ENCODE measurements around the gene NOTCH3.

The NOTCH3 gene

DNA sequence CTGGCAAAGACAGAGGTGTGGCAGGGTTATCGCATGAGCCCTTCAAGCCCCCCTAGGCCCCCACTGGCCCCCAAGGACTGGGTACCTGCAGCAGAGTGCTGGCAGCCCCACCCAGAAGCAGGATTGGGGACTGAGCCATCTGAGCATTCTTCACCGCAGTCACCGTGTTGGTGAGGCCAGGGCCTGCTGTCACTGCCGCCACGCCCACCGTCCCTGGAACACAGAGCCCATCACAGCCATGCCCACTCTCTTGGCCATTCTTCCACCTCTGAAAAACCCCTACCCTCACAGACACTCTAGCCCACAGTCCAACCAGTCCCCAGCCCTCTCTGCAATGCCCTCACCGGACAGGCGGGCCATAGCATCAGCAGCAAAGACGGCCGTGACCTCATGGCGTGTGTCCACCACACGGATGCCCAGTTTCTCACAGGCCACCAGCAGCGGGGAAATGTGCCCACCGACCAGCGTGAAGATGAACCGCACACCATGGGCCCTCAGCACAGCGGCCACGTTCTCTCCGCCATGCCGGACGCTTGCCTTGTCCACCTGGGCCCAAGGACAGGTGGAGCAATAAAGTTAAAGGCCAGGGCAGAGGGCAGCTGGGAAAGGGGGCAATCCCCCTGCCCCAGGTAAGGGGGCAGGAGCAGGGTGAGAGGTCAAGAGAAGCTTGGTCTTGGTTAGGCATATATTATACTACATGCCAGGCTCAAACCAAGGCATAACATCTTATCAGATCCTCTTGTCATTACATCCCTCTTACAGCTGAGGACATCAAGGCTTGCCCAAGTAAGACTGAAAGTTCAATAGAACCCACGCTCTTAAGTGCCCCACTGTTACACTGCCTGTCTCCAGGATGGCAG lies 77.5 kb downstream of the NOTCH3 start:
- DNase-seq (ENCODE audit: low read depth, low spot score) = no peak

DNA sequence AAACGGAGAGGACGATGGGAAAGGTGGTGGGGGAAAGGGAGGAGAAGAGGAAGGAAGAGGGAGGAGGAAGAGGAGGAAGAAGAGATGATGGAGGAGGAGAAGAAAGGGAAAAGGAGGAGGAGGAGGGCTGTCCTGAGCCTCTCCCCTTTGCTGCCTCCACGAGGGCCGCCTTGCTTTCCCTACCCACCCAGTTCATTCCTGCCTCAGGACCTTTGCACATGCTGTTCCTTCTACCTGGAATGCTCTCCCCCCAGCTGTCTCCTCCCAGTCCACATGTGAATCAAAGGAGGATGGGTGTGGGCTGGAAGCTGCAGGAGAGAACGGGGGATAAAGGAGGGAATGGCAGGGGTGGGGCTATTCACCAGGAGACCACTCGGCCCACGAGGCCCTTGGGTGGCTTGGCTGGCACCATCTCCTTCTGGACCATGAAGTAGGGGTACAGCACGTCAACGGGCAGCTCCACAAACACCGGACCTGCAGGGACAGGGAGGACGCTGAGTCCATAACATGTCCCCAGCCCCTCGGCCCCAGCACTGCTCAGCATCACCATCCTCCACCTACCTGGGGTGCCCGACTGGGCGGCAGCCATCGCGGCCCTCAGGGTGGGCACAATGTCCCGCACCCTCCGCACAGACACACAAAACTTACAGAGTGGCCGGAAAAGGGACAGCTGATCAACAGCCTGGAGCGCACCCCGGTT lies 78.3 kb downstream of the NOTCH3 start:
- DNase-seq (ENCODE audit: low read depth, low spot score) = no peak

DNA sequence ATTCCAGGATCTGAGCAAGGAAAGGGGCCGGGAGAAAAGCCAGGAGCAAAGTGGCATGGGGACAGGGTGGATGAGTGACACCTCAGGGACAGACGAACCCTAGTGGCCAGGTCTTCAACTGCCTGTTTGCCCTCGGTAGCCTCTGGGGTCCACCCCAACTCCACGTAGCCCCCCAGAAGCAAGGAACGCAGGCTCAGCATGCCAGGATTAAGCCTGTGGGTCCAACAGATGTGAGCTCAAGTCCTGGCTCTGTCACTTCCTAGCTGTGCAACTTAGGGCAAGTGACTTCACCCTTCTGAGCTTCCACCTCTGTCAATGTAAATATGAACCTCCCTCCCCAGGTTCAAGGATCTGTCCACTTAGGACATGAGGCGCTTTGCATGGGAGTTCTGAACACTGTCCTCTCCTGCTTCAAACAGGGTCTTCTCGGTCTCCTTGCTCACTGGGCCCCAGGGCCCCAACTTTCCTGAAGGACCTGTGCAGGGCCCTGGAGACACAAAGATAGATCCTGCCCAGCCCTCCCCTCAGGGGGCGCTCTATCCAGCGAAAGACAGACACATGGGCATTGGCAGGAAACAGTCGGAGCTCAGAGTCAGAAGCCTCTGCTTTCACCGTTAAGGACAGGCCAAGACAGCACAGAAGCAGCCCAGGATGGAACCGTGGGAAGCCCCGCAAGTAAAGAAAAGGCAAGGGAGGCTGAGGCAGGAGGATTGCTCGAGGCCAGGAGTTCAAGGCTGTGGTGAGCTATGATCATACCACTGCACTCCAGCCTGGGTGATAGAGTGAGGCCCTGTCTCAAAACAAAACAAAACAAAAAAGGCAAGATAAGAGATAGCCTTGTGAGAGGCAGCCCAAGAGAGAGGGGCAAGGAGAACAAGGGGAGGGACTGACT lies 80.4 kb downstream of the NOTCH3 start:
- DNase-seq (ENCODE audit: low read depth, low spot score) = no peak

DNA sequence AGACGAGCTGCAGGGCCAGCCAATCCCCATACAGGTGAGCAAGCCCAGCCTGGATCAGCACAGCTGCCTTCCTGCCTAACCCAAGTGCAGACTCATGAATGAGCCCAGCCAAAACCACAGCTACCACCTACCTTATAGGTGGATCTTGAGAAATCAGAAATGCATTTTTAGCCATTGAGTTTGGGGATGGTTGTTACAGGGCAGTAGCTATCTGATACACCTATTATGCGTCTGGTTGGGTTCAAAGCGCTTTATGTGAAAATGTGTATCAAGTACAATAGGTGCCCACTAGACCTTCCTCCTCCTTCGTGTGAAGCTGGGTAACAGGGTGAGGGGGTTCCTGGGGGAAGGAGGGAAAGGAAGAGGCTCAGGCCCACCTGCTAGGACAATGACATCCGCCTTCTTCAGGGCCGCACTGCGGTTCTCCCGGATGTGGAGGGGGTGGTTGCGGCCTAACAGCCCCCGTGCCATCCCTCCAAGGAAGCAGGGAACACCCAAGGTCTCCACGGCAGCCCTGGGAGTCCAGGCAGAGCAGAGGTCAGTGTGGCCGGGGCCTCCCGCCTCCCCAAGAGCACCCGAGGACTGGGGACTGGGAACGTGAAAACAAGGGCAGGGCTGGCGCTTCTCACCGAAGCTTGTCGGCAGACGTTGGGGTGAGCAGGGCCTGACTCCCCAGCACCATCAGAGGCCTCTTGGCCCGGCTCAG lies 81.9 kb downstream of the NOTCH3 start:
- DNase-seq (ENCODE audit: low read depth, low spot score) = no peak

DNA sequence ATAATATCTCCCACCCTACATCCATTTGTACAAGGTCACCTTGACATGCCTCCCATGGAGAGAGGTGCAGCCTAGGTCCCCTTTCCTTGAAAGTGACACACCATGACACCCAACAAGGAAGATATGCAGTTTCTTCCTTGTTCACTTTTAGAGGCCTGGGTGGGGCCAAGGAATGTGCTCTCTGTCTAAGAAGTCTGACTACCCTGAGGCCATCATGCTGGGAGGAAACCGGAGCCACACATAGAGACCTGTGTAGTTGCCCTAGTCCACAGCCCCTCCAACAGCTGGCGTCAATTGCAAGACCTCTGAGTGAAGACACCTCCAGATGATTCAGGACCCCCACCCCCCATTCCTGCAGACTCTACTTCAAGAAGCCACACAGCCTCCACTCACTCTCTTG lies 82.5 kb downstream of the NOTCH3 start:
- no peak for DNase-seq (ENCODE audit: low read depth, low spot score)

DNA sequence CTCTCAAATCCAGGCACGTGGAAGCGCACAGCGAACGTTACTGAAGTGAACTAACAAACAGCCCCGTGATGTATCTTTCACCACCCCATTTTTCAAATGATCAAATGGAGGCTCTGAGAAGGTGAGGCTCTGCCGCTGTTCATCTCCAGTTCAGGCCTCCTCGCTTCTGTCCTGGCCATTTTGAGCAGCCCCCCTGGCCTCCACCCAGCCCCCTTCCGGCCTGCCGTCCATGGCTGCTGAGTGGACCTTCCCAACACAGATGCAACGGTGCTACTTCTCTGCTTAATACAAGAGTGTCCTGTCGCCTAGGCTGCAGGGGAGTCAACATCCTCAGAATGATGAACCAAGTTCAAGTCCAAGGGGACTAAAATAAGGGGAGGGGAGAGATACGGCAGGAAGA lies 83.9 kb downstream of the NOTCH3 start:
- DNase-seq (ENCODE audit: low read depth, low spot score) = no peak

DNA sequence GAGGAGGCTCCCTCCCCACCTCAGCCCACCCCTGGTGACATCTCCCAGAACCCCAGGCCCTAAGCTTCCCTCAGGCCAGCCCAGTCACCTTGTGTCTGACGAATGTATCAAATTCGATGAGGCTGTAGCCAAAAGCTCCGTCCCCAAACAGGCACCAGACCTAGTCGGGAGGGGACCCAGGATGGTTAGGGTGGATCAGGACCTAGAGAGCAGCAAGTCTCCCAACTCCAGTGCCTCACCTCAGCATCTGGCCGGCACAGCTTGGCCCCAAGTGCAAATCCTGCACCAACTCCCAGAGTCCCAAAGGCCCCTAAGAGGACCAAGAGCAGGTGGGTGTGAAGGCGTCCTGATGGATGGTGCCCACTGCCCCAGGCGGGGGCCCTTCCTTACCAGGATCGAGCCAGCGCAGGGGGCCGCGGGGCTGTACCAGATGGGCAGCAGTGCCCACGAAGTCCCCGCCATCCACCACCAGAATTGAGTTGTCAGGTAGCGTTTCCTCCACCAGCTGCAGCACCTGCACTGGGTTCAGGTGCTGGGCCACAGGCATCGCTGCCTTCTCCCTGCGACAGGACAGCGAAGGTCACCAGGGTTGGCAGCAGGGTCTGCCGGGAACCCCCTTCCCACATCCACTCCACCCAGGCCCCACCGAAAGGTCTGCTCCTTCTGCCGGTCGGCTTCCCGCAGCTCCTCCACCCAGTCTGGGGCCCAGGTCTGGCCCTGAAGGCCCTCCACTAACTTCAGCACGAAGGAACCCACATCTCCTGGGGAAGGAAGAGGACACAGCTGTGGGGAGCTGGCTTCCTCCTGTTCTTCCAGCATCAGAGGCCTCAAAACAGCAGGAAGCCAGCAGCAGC lies 84.8 kb downstream of the NOTCH3 start:
- no peak for DNase-seq (ENCODE audit: low read depth, low spot score)

DNA sequence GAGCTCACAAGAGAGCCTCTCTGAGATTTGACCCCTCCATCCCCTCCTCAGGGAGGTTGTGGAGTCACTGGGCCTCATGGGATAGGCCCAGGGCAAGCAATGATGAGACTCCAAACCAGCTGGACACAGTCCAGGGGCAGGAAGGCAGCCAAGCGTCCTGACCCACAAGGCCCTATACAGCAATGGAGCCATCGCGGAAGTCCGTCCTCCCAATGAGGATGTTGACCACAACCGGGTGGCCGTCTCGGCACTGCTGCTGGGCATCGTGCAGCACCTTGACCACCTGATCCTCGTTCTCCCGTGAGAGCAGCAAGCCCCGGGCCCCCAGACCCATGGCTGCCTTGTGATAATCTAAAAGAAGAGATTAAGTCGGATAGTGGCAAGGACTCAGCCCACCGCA lies 85.7 kb downstream of the NOTCH3 start:
- DNase-seq (ENCODE audit: low read depth, low spot score) = no peak

DNA sequence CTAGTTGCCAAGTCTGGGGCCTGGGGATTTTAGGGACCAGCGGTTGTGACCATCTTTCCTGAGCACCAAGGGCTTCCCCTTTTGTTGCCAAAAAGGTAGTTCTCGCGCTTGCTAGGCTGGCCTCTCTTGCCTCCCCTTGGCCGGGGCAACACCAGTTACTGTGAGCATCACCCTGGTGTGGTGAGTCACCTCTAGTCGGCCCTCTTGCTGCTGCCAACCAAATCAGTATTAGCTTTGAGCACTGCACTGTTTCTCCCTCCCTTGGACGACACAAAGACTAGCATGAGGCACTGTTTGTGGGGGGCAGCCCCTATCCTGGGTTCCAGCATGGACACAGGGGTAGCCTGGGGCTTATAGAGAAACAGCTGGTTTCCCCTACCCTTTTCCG lies 86.6 kb downstream of the NOTCH3 start:
- DNase-seq (ENCODE audit: low read depth, low spot score) = no peak

DNA sequence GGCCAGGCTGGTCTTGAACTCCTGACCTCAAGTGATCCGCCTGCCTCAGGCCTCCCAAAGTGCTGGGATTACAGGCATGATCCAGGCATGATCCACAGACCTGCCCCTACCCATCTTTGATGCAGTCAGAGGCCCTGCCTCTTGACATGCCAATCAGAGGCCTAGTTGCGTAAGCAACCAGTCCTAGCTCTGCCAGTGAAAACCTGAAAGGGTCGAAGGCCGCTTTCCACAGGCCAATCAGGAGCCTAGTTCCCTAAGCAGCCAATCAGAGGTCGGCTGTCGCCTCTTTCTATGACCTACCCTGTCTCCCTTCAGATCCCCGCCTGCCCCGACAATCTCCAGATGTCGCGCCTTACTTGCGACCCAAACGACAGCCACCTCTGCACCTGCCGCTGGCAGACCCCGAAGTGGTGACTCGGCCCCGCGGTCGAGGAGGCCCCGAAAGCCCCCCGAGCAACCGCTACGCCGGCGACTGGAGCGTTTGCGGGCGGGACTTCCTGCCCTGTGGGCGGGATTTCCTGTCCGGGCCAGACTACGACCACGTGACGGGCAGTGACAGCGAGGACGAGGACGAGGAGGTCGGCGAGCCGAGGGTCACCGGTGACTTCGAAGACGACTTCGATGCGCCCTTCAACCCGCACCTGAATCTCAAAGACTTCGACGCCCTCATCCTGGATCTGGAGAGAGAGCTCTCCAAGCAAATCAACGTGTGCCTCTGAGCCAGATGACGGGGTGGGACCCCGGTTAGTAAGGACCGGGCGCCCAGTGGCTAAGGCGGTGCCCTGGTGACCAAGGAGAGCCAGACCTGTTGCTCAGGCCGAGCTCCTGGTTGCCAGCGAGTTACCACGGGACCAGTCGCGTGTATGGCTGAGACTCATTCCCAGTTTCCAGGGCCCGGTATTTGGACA lies 87.3 kb downstream of the NOTCH3 start:
- no peak for DNase-seq (ENCODE audit: low read depth, low spot score)

DNA sequence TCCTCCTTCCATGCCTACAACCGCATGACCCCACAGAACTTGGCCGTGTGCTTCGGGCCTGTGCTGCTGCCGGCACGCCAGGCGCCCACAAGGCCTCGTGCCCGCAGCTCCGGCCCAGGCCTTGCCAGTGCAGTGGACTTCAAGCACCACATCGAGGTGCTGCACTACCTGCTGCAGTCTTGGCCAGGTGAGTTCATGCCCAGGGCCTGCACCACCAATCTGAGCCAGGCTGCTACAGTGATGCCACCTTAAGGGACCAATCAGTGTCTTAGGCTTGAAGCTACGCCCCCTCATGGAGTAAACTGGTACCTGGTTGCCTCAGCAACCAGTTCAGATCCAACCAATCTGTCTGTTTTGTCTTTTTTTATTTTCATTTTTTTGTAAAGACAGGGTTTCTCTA lies 88.4 kb downstream of the NOTCH3 start:
- DNase-seq (ENCODE audit: low read depth, low spot score) = no peak

DNA sequence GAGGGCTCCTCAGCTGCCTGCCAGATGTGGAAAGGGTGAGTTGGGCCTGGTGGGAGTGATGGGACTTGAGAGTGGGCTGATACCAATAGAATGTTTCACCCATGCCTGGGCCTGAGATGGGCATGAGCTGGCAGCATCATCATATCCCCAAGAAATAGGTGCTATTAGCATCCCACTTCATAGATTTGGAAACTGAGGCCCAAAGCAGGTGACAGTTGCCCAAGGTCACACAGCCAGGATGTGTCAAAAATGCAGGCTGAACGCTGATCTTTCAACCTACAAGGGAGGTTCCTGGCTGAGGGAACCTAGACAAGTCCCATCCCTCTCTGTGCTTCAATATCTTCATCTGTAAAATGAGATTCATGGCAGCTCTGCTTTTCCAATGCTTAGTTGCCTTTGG lies 89.0 kb downstream of the NOTCH3 start:
- DNase-seq (ENCODE audit: low read depth, low spot score) = no peak

DNA sequence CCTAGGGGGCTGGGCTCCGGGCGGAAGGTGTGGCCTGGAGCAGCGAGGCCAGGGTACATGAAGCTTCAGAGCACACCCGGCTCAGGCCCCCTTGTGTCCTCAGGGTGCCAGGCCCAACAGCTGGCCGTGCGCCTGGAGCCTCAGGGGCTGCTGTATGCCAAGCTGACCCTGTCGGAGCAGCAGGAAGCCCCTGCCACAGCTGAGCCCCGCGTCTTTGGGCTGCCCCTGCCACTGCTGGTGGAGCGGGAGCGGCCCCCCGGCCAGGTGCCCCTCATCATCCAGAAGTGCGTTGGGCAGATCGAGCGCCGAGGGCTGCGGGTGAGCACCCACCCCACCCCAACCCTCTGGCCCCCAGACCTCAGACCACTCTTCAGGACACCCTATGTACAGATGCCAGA lies 90.4 kb downstream of the NOTCH3 start:
- DNase-seq (ENCODE audit: low read depth, low spot score) = no peak

DNA sequence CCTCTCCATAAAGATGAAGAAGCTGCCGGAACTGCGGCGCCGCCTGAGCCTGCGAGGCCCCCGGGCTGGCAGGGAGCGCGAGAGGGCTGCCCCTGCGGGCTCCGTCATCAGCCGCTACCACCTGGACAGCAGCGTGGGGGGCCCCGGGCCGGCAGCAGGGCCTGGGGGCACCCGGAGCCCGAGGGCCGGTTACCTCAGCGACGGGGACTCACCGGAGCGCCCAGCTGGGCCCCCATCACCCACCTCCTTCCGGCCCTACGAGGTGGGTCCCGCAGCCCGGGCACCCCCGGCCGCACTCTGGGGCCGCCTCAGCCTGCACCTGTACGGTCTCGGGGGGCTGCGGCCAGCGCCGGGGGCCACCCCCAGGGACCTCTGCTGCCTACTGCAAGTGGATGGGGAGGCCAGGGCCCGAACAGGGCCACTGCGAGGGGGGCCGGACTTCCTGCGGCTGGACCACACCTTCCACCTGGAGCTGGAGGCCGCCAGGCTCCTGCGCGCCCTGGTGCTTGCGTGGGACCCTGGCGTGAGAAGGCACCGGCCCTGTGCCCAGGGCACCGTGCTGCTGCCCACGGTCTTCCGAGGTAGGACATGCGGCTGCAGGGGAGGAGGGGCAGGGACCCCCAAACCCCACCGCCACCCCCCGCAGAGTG lies 90.9 kb downstream of the NOTCH3 start:
- no peak for DNase-seq (ENCODE audit: low read depth, low spot score)
